ENCODE data around the gene LETM1. TPM values are rescaled to one million over a fixed set of nuclear protein-coding genes. Genes with fewer than 3 reads are reported as not detected.

The LETM1 gene
- total RNA-seq, 1 donor from 2014 or later = 42.6 TPM

DNA sequence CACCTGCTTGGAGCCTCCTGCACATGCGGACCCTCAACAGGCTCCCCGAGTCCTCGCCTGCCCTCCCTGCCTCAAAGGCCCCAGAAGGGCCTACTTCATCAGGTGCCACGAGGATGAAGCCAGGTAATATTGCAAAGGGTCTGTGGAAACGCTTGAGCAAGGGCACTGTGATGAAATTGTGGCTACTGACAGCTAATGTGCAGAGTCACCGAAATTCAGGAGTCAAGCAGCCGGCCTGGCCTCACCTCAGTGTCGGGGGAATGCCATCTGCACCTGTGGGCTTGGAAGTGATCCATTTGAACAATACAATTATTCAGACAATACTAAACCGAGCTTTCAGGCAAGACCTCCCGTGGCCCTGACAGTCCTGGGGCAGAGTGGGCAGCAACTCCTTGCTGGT is 66.0 kb downstream of the LETM1 start:
- H3K4me3 ChIP-seq (ENCODE audit: low read depth, low read length) = no peak overlapping the region
- DNase-seq (ENCODE audit: low read depth) = no peak
- TF ChIP-seq, protein P1, sequence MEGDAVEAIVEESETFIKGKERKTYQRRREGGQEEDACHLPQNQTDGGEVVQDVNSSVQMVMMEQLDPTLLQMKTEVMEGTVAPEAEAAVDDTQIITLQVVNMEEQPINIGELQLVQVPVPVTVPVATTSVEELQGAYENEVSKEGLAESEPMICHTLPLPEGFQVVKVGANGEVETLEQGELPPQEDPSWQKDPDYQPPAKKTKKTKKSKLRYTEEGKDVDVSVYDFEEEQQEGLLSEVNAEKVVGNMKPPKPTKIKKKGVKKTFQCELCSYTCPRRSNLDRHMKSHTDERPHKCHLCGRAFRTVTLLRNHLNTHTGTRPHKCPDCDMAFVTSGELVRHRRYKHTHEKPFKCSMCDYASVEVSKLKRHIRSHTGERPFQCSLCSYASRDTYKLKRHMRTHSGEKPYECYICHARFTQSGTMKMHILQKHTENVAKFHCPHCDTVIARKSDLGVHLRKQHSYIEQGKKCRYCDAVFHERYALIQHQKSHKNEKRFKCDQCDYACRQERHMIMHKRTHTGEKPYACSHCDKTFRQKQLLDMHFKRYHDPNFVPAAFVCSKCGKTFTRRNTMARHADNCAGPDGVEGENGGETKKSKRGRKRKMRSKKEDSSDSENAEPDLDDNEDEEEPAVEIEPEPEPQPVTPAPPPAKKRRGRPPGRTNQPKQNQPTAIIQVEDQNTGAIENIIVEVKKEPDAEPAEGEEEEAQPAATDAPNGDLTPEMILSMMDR (conservative IDR thresholded peaks at IDR 0.05; ENCODE audit: low read depth, low read length) = no peak

DNA sequence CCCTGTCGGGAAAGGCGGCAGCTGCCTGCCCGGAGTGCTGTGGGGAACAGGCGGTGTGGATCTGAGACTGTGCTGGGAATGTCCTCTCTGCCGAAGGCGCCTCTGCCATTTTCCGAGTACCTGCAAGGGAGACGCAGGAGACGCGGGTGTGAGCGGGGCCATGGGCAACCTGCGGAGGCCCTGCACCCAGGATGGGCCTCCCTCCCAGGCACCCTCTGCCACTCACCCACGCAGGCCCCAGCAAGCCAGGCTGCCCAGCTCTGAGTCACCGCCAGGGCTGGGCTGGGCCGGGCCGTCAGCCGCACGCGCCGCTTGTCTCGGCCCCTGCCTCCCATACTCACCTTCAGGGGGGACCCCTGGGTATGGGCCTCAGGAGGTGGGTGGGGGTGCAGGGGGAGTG is 66.4 kb downstream of the LETM1 start:
- no peak for DNase-seq (ENCODE audit: low read depth)
- TF ChIP-seq, protein P1 (conservative IDR thresholded peaks at IDR 0.05; ENCODE audit: low read depth, low read length) = no peak
- H3K4me3 ChIP-seq (ENCODE audit: low read depth, low read length) = no peak overlapping the region

GRCh38 chr4:1788254-1788973 is 67.5 kb downstream of the LETM1 start:
- TF ChIP-seq, protein P1 (conservative IDR thresholded peaks at IDR 0.05; ENCODE audit: low read depth, low read length) = no peak
- no peak overlapping the region for H3K4me3 ChIP-seq (ENCODE audit: low read depth, low read length)
- no peak for DNase-seq (ENCODE audit: low read depth)

DNA sequence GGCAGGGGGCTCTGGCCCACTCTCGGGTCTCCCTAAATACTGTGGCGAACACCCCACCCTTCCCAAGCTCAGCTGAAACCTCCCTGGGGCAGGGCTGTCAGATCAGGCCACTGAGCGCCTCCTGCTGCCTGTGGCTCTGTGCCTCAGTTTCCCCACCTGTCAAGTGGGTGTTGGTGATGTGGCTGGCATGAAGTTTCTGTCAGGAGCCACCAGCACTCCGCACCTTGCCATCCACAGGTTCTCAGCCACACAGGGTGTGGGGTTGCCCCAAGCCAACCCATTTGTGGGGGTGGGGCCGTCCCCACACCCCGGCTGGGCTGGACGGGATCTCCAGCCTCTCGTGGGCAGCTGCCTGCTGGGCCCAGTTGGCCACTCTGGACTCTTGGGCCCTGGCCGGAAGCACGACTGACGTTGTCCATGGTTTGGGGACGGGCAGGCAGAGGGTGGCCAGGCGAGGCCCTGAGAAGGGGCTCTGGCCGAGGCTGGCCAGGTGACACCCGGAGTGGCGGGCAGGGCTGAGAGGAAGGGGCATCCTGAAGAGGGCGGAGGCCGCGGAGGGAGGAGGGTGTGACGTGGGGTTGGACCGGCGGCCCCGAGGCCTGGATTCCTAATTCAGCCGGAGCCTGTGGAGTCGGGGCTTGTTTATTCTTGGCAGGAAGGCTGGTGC is 68.4 kb downstream of the LETM1 start:
- DNase-seq (ENCODE audit: low read depth) = no peak
- no peak overlapping the region for H3K4me3 ChIP-seq (ENCODE audit: low read depth, low read length)
- TF ChIP-seq, protein P1 (conservative IDR thresholded peaks at IDR 0.05; ENCODE audit: low read depth, low read length) = no peak

DNA sequence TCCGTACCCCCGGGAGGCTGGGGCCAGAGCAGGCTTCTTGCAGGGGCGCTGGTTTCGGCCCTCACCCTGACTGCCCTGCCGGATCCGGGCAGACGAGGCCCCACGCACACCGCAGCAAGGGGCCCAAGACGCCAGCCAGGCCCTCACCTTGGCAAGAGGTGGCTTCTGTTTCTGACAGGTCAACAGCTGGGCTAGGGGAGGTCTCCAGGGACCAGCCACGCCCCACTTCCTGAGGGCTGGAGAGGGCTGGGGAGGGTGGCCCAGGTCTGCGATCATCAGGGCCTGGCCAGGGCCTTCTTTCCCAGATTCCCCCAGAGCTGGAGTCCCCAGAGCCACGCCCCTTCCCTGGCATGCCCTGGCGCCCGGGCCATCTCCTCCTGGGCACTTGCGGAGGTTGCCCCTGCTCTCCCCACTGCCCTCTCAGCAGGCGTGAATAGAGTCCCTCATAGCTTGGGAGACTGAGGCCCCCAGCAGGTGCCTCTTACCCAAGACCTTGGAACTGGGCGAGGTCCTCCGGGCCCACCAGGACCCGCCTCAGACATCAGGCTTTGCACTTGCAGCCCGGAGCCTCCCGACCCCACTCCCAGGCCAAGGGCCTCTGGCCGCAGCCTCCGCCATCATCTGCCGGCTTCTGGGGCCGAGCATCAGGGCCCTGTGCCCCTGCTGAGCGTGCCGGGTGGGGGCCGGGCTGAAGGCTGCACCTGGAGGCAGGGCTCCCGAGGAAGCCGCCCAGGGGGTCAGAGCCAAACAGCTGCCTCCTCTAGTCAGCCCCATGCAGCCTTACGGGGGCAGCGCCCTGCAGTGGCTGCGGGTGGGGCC is 69.2 kb downstream of the LETM1 start:
- no peak for DNase-seq (ENCODE audit: low read depth)
- H3K4me3 ChIP-seq (ENCODE audit: low read depth, low read length) = no peak overlapping the region
- TF ChIP-seq, protein P1 (conservative IDR thresholded peaks at IDR 0.05; ENCODE audit: low read depth, low read length) = no peak

GRCh38 chr4:1785592-1785991 is 70.4 kb downstream of the LETM1 start:
- no peak overlapping the region for H3K4me3 ChIP-seq (ENCODE audit: low read depth, low read length)
- TF ChIP-seq, protein P1 (conservative IDR thresholded peaks at IDR 0.05; ENCODE audit: low read depth, low read length) = no peak
- DNase-seq (ENCODE audit: low read depth) = no peak

Measured in epithelial cell of proximal tubule (primary cell).